Astrocyte of the hippocampus (primary cell): ENCODE data around the gene ACBD7.

Experiments
- DNase-seq: peaks from one replicate; pipeline ENCODE4 v3.0.0; 2011; ENCODE audit warnings: low read depth, low spot score

ACBD7 gene

GRCh38 chr10:15091418-15091817 lies 2.8 kb upstream of the ACBD7 start:
- DNase-seq, result no peak

- DNase-seq, result peak; percentile 97
Measured at GRCh38 chr10:15084502-15084922, 4.1 kb downstream of the ACBD7 start.

GRCh38 chr10:15083674-15084501 lies 4.7 kb downstream of the ACBD7 start:
- no peak for DNase-seq

- no peak for DNase-seq
Measured at GRCh38 chr10:15075421-15075820, 13.2 kb downstream of the ACBD7 start.

GRCh38 chr10:15072358-15072757 lies 16.2 kb downstream of the ACBD7 start:
- DNase-seq, result no peak

GRCh38 chr10:15069230-15069629 lies 19.3 kb downstream of the ACBD7 start:
- no peak for DNase-seq

GRCh38 chr10:15068802-15069201 lies 19.8 kb downstream of the ACBD7 start:
- no peak for DNase-seq

GRCh38 chr10:15067154-15067553 lies 21.4 kb downstream of the ACBD7 start:
- DNase-seq, result no peak

- DNase-seq, result no peak
Measured at GRCh38 chr10:15060638-15061037, 27.9 kb downstream of the ACBD7 start.

GRCh38 chr10:15059914-15060313 lies 28.7 kb downstream of the ACBD7 start:
- no peak for DNase-seq

GRCh38 chr10:15058689-15059088 lies 29.9 kb downstream of the ACBD7 start:
- DNase-seq, result no peak

- DNase-seq, result no peak
Measured at GRCh38 chr10:15053061-15053460, 35.5 kb downstream of the ACBD7 start.

GRCh38 chr10:15052121-15052520 lies 36.5 kb downstream of the ACBD7 start:
- no peak for DNase-seq

GRCh38 chr10:15049533-15049932 lies 39.0 kb downstream of the ACBD7 start:
- no peak for DNase-seq

GRCh38 chr10:15046626-15047025 lies 42.0 kb downstream of the ACBD7 start:
- DNase-seq, result peak; percentile 61

GRCh38 chr10:15045380-15045779 lies 43.2 kb downstream of the ACBD7 start:
- DNase-seq, result no peak

- no peak for DNase-seq
Measured at GRCh38 chr10:15043674-15044073, 44.9 kb downstream of the ACBD7 start, which contains the start of gene OLAH. OLAH (plus strand) TSS chr10:15043943; CDS start chr10:15047289, 3,346 bp downstream.

- DNase-seq, result no peak
Measured at GRCh38 chr10:15038416-15038815, 50.2 kb downstream of the ACBD7 start.

- DNase-seq, result no peak
Measured at GRCh38 chr10:15037691-15038090, 50.9 kb downstream of the ACBD7 start.

- peak; percentile 36 for DNase-seq
Measured at GRCh38 chr10:15035385-15036301, 52.9 kb downstream of the ACBD7 start.

- no peak for DNase-seq
Measured at GRCh38 chr10:15027741-15028140, 60.8 kb downstream of the ACBD7 start.
